Measurements from ENCODE around the gene CDC123. TPM values are rescaled to one million over a fixed set of nuclear protein-coding genes. Genes with fewer than 3 reads are reported as not detected.
A peak's percentile ranks its signal among the peaks of the same experiment; 100 is the strongest.

The CDC123 gene
- total and polyA plus RNA-seq, 2 of the 4 experiments (the other 2 are of a cell fraction): 100 to 203 TPM

GRCh38 chr10:12164085-12164484 is 31.9 kb upstream of the CDC123 start:
- ATAC-seq (ENCODE audit: low read depth): no peak
- dilution Hi-C loops (cut with HindIII; ENCODE audit: low sequenced_read_pairs, unreplicated experiment): no loop called here
- in situ Hi-C loops (cut with MboI; ENCODE audit: low sequenced_read_pairs): no loop called here

More at GRCh38 chr10:12164085-12164484, 31.9 kb upstream of the CDC123 start:
- Histone ChIP-seq H3K56ac (ENCODE audit: extremely low read depth, insufficient read depth, low read length) (no peak overlapping the region), H2AK5ac (ENCODE audit: low read depth, low read length) (no peak overlapping the region), H3K4me2 (ENCODE audit: low read depth, low read length) (no peak overlapping the region), H3K9ac (ENCODE audit: low read depth, low read length) (no peak overlapping the region), H3K27me3 (ENCODE audit: control insufficient read depth, insufficient read depth, low read length) (no peaks in the 10 kb centered on the region), H3K36me3 (ENCODE audit: control insufficient read depth, insufficient read depth, low read length) (peaks cover 50% of the 10 kb centered on the region), H3K4me1 (ENCODE audit: control insufficient read depth, insufficient read depth, low read length) (no peaks in the 10 kb centered on the region), H4K5ac (ENCODE audit: low read depth, low read length) (peak overlapping the region; percentile 21; the same call in 1 of the 2 replicates), H3K79me1 (ENCODE audit: low read depth in 1 of 2, low read length in 2 of 2) (peaks cover 0 to 7% of the 10 kb centered on the region in 2 experiments; a peak in 1 of 4 replicates), H3K4me3 (ENCODE audit: insufficient read depth, low read depth, low read length) (no peak overlapping the region), H3K4ac (ENCODE audit: low read depth, low read length) (no peak overlapping the region), H2BK120ac (ENCODE audit: low read depth, low read length) (no peak overlapping the region), H2BK15ac (ENCODE audit: low read depth, low read length) (no peak overlapping the region), H2BK20ac (ENCODE audit: low read depth, low read length) (no peak overlapping the region), H3K9me1 (ENCODE audit: insufficient read depth, low read length) (peaks cover 3% of the 10 kb centered on the region; the same call in 1 of the 2 replicates), H4K8ac (ENCODE audit: low read depth in 2 of 2, low read length in 2 of 2) (no peak overlapping the region), H3K27ac (ENCODE audit: insufficient read depth, low read length) (no peak overlapping the region), H3K23ac (ENCODE audit: low read depth, low read length) (no peak overlapping the region), H4K20me1 (ENCODE audit: insufficient read depth, low read length) (no peaks in the 10 kb centered on the region), H2AFZ (replicated peaks; ENCODE audit: low read length, poor library complexity) (no peak overlapping the region), H2BK5ac (ENCODE audit: low read depth, low read length, poor library complexity, severe bottlenecking) (no peak overlapping the region), H3K9me3 (ENCODE audit: control insufficient read depth, insufficient read depth, low read length) (no peaks in the 10 kb centered on the region), H2AK9ac (replicated peaks; ENCODE audit: low read depth, low read length, poor library complexity) (no peak overlapping the region), H3K18ac (ENCODE audit: low read depth, low read length) (no peak overlapping the region), H3K14ac (replicated peaks; ENCODE audit: low read depth, low read length) (no peak overlapping the region), H4K91ac (ENCODE audit: insufficient read depth, low read depth, low read length) (no peak overlapping the region)
- no peak for DNase-seq
- 100% methylated on average over 4 of the region's 12 CpGs; no CpG with 5 or more reads in 1 of the 2 experiments for whole genome bisulfite sequencing, 2 experiments (ENCODE audit: extremely low coverage in 2 of 2, insufficient read length in 1 of 2)
- intact Hi-C loops (cut with micrococcal nuclease): no loop called here
- CTCF ChIA-PET: no interaction called here
- POLR2A ChIA-PET (ENCODE audit: unreplicated experiment): no interaction called here
- TF ChIP-seq FOS (IDR thresholded peaks at IDR 0.05; ENCODE audit: low read depth, low read length) (no peak), CHD1 (IDR thresholded peaks at IDR 0.05; ENCODE audit: low read depth, low read length) (no peak), SMC3 (IDR thresholded peaks at IDR 0.05; ENCODE audit: low read depth, low read length) (no peak), MAZ (IDR thresholded peaks at IDR 0.05; ENCODE audit: borderline replicate concordance, low read depth, low read length) (no peak), NFE2L2 (IDR thresholded peaks at IDR 0.05; ENCODE audit: low read depth, low read length) (no peak), POLR2A (IDR thresholded peaks at IDR 0.05; ENCODE audit: low read depth, low read length) (no peak), RFX5 (IDR thresholded peaks at IDR 0.05; ENCODE audit: low read depth, low read length) (no peak), RAD21 (IDR thresholded peaks at IDR 0.05; ENCODE audit: low read length) (no peak), MXI1 (IDR thresholded peaks at IDR 0.05; ENCODE audit: borderline replicate concordance, low read depth, low read length) (no peak), RCOR1 (IDR thresholded peaks at IDR 0.05; ENCODE audit: insufficient replicate concordance, low read length) (no peak), BHLHE40 (IDR thresholded peaks at IDR 0.05; ENCODE audit: low read depth, low read length) (no peak), CEBPB (IDR thresholded peaks at IDR 0.05; ENCODE audit: low read depth, low read length) (no peak), ELK1 (IDR thresholded peaks at IDR 0.05; ENCODE audit: borderline replicate concordance, low read depth, low read length) (no peak), MAFK (IDR thresholded peaks at IDR 0.05; ENCODE audit: low read depth, low read length) (no peak)
- TF ChIP-seq, protein P1, sequence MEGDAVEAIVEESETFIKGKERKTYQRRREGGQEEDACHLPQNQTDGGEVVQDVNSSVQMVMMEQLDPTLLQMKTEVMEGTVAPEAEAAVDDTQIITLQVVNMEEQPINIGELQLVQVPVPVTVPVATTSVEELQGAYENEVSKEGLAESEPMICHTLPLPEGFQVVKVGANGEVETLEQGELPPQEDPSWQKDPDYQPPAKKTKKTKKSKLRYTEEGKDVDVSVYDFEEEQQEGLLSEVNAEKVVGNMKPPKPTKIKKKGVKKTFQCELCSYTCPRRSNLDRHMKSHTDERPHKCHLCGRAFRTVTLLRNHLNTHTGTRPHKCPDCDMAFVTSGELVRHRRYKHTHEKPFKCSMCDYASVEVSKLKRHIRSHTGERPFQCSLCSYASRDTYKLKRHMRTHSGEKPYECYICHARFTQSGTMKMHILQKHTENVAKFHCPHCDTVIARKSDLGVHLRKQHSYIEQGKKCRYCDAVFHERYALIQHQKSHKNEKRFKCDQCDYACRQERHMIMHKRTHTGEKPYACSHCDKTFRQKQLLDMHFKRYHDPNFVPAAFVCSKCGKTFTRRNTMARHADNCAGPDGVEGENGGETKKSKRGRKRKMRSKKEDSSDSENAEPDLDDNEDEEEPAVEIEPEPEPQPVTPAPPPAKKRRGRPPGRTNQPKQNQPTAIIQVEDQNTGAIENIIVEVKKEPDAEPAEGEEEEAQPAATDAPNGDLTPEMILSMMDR (conservative IDR thresholded peaks at IDR 0.05; ENCODE audit: low read depth, low read length): no peak
- TF ChIP-seq, protein P2, sequence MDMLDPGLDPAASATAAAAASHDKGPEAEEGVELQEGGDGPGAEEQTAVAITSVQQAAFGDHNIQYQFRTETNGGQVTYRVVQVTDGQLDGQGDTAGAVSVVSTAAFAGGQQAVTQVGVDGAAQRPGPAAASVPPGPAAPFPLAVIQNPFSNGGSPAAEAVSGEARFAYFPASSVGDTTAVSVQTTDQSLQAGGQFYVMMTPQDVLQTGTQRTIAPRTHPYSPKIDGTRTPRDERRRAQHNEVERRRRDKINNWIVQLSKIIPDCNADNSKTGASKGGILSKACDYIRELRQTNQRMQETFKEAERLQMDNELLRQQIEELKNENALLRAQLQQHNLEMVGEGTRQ (IDR thresholded peaks at IDR 0.05; ENCODE audit: low read depth, low read length): no peak
- no TSS peak for BruUV-seq (replicated peaks)

Measured in IMR-90 (cell line).